Activated CD8-positive, alpha-beta T cell treated with anti-CD3 and anti-CD28 coated beads, Interleukin-2, amount 10 ng/mL, durations not matched to agents 7 days and 5 days (primary cell): ENCODE results near the gene KCNT1. TPM values are rescaled to one million over a fixed set of nuclear protein-coding genes. Genes with fewer than 3 reads are reported as not detected.
"Not testable (repeated sequence)": the region's sequence is repeated elsewhere in the genome, so short reads cannot be mapped to it uniquely, and the experiment has no call there.

ENCODE experiments used
- ATAC-seq: fragments of 150-1000 bp; cut with Tn5 transposase; one replicate; pipeline ENCODE4 v1.10.0; 2021; ENCODE audit warnings: moderate library complexity
- CTCF ChIA-PET: fragments of 350-600 bp; sonication (Branson Sonifier 250); formaldehyde crosslinking; loops from one replicate; lab custom pipeline; 2021; ENCODE audit warnings: antibody characterized with exemption; lab: Charles Lee
- POLR2A ChIA-PET: fragments of 350-600 bp; sonication (Branson Sonifier 250); formaldehyde crosslinking; loops from one replicate; lab custom pipeline; 2021; ENCODE audit warnings: antibody characterized with exemption; lab: Charles Lee
- DNase-seq: peaks from one replicate; pipeline ENCODE4 v3.0.0-alpha.2; 2020
- H3K27ac Mint-ChIP-seq: one replicate; pipeline ENCODE4 v1.8.0; 2021; ENCODE audit warnings: mild to moderate bottlenecking, mixed read lengths
- H3K27me3 Mint-ChIP-seq: one replicate; pipeline ENCODE4 v1.8.0; 2021; ENCODE audit warnings: low read depth, mixed read lengths
- H3K36me3 Mint-ChIP-seq: one replicate; pipeline ENCODE4 v1.8.0; 2021; ENCODE audit warnings: low read depth, mixed read lengths
- H3K4me1 Mint-ChIP-seq: one replicate; pipeline ENCODE4 v1.8.0; 2021; ENCODE audit warnings: low read depth, mixed read lengths
- H3K4me3 Mint-ChIP-seq: one replicate; pipeline ENCODE4 v1.8.0; 2021; ENCODE audit warnings: mild to moderate bottlenecking, mixed read lengths
- H3K9me3 Mint-ChIP-seq: one replicate; pipeline ENCODE4 v1.8.0; 2022; ENCODE audit warnings: mixed read lengths; ENCODE audit not compliant: insufficient read depth
- total RNA-seq, 2 experiments: library from RNA; stranded (reverse); gene quantifications; one replicate each; pipeline ENCODE4 v1.2.3, GENCODE V29; 2021

KCNT1 gene
- total RNA-seq, 2 experiments from 2014 or later, result not detected

DNA sequence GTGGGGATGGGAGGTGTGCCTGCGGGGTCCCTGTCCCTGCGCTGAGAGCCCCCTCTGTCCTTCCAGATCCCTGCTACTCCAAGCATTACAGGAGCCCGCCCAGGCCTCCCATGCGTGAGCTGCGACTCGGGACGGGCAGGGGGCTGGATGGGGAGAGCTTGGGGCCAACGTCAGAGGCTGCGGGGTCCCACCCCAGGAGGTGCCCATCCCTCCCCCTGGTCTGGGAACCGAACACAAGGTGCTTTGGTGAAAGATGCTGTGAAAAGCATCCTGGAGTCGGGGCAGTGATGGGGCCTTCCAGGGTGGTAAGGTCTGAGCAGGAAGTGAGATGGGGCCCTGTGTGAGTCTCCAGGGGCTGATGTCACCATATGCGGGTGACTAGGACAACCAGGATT lies 36.2 kb upstream of the KCNT1 start:
- ATAC-seq (no peak), DNase-seq (no peak)
- H3K4me1 Mint-ChIP-seq, result no peaks in the 10 kb centered on the region
- no peaks in the 10 kb centered on the region for H3K9me3 Mint-ChIP-seq
- POLR2A ChIA-PET, result no interaction called here
- no peaks in the 10 kb centered on the region for H3K36me3 Mint-ChIP-seq
- H3K27ac Mint-ChIP-seq, result no peak overlapping the region
- CTCF ChIA-PET, result no interaction called here
- H3K27me3 Mint-ChIP-seq, result no peaks in the 10 kb centered on the region
- H3K4me3 Mint-ChIP-seq, result no peak overlapping the region

DNA sequence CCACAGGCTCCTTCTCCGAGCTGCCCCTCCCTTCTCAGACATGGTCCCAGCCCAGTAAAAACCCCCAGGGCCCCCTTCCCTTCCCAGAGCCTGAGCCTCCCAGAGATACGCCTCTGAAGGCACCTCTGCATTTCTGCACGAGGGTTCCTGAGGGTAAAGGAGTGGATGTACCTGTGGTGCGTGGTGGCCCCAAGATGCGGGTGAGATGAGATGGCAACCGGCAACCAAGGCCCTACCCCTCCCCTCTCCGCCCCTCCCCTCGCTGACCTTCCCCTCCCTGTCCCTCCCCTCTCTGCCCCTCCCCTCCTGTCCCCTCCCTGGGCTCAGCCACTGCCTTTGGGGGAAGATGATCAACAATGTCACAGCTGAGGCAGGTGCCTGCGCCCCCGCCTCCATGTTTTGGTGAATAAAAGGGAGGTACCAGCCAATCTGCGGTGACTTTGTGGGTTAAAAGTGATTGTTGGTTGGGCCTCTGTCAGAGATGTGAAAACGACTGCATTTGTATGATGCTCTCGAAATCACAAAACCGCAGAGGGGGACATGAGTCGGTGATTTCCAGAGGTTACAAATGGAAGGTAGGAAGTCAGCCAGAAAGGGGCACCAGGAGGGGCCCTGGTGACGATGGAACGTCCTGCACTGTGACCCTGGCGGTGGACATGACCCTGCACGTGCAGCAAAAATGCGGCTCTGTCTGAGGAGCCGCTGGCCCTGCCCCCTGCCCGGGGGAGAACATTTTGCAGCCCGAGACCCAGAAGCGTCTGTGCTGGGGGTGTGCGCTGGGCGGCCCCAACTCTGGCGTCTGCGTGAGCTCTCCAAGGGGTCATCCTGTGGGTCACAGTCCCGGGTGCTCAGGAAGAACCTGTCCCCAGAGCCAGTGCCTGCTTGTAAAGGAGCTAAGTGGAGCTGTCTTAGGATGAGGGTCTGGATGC lies 35.2 kb upstream of the KCNT1 start:
- no peaks in the 10 kb centered on the region for H3K9me3 Mint-ChIP-seq

DNA sequence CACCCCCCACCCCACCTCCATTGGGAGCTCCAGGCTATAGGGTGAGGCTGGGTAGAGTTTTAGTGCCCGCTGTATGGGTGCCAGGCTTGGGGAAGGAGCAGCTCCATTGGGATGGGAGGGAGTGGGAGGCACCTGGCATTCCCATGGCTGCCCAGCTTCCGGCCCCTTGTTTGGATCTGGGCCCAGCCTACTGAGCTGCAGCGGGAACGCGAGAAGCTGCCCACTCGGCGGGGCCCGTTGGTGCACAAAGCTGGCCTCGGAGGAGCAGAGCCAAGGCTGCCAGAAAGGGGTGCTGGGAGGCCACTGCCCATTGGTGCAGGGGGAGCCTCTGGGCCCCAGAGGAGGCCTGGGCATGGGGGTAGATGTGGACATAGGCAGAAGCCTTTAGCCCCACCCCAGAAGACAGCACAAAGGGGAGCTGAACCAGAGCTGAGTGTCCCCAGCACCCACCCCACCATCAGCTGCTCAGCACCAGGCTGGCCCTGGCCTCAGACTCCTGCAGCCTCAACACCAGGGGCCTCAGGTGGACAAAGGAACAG lies 34.5 kb upstream of the KCNT1 start:
- no peaks in the 10 kb centered on the region for H3K9me3 Mint-ChIP-seq
- no peaks in the 10 kb centered on the region for H3K36me3 Mint-ChIP-seq
- no peak overlapping the region for H3K4me3 Mint-ChIP-seq
- ChIA-PET CTCF (no interaction called here), POLR2A (no interaction called here)
- ATAC-seq (no peak), DNase-seq (no peak)
- H3K27ac Mint-ChIP-seq, result no peak overlapping the region
- no peaks in the 10 kb centered on the region for H3K4me1 Mint-ChIP-seq
- H3K27me3 Mint-ChIP-seq, result no peaks in the 10 kb centered on the region

More for the DNA sequence above, 35.2 kb upstream of the KCNT1 start:
- DNase-seq (no peak), ATAC-seq (no peak)
- no peak overlapping the region for H3K27ac Mint-ChIP-seq
- ChIA-PET CTCF (no interaction called here), POLR2A (no interaction called here)
- no peak overlapping the region for H3K4me3 Mint-ChIP-seq
- H3K27me3 Mint-ChIP-seq, result no peaks in the 10 kb centered on the region
- H3K4me1 Mint-ChIP-seq, result no peaks in the 10 kb centered on the region
- H3K36me3 Mint-ChIP-seq, result no peaks in the 10 kb centered on the region

DNA sequence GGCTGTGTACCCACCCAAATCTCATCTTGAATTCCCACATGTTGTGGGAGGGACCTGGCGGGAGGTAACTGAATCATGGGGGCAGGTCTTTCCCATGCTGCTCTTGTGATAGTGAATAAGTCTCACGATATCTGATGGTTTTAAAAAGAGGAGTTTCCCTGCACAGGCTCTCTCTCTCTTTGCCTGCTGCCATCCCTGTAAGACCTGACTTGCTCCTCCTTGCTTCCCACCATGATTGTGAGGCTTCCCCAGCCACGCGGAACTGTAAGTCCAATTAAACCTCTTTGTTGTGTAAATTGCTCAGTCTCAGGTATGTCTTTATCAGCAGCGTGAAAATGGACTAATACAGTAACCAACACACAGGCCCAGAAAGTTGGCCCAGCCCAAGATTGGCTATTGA lies 33.0 kb upstream of the KCNT1 start:
- DNase-seq, H3K9me3 Mint-ChIP-seq, ATAC-seq, POLR2A ChIA-PET, CTCF ChIA-PET, H3K27ac Mint-ChIP-seq, H3K4me3 Mint-ChIP-seq, H3K27me3 Mint-ChIP-seq, H3K36me3 Mint-ChIP-seq, H3K4me1 Mint-ChIP-seq: not testable (repeated sequence)

DNA sequence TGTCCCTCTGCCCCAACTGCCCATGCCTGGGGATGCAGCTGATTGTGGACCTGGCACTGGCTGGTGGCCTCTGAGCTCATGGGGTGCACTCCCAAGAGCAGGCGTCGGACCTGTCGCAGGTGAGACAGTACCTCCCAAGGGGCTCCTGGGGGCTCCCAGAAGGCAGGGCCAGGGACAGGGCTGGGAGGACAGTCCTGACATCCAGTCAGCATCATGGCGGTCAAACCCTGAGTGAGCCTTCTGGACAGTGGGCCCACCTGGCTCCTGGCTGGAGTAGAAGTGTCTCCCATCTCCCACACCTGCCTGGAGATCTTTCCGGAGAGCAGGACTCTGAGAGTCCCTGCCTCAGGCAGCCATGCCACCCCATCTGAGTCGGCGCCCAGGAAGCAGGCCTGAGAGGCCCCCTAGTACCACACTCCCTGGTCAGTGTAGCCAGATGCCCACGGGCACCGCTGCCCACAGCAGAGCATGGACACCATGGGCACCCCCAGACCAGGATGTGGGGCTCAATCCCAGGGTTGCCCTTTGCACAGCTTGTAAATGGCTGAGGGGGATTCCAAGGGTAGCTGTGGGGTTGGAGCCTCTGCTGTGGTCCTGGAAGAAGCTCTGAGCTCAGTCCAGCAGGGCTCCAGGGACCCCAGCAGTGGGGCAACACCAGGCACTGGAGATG lies 32.2 kb upstream of the KCNT1 start:
- no peak for DNase-seq
- POLR2A ChIA-PET, result no interaction called here
- no peaks in the 10 kb centered on the region for H3K4me1 Mint-ChIP-seq
- no peaks in the 10 kb centered on the region for H3K27me3 Mint-ChIP-seq
- no peaks in the 10 kb centered on the region for H3K9me3 Mint-ChIP-seq
- no peak for ATAC-seq
- no peaks in the 10 kb centered on the region for H3K36me3 Mint-ChIP-seq
- H3K27ac Mint-ChIP-seq, result no peak overlapping the region
- CTCF ChIA-PET, result no interaction called here
- no peak overlapping the region for H3K4me3 Mint-ChIP-seq

DNA sequence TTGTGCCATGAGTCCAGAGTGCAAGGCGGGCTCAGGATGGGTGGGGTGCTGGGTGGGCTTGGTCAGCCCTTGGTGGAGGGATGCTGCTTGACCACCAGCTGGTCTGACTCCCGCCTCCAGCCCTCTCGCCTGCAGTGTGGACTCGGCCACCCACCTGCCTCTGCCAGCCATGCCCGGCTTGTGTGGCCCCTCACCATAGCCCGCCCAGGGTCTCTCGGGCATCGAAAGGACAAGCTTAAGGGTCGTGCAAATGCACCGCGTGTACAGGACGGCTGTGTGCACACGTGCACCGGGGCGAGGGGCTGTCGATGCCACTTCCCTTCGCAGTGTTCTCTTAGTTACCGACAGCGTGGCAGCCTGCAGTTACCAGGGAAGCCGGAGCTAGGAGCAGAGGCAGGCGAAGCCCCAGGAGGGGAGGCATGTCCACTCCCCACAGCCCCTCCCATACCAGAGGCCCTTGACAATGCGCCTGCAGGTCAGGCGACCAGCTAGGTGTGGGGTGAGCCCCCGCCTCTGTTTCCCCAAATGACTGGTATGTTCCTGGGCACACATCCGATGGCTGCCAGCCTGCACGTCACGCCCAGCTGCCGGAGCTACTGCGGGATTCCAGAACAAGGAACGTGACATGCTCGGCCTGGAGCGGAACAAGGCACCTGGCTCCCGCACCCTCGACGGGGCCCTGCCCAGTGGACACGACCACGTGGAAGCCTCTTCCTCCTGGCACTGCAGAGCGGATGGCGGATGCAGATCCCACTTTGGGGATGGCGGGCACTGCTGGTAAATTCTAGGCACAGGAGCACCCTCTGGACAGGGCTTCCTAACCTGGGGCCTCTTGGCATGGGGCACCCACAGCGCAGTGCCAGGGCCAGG lies 31.0 kb upstream of the KCNT1 start:
- no peaks in the 10 kb centered on the region for H3K36me3 Mint-ChIP-seq
- H3K9me3 Mint-ChIP-seq, result no peaks in the 10 kb centered on the region
- ATAC-seq, result no peak
- no peaks in the 10 kb centered on the region for H3K27me3 Mint-ChIP-seq
- H3K27ac Mint-ChIP-seq, result no peak overlapping the region
- no peak for DNase-seq
- no peak overlapping the region for H3K4me3 Mint-ChIP-seq
- ChIA-PET POLR2A (no interaction called here), CTCF (no interaction called here)
- no peaks in the 10 kb centered on the region for H3K4me1 Mint-ChIP-seq

DNA sequence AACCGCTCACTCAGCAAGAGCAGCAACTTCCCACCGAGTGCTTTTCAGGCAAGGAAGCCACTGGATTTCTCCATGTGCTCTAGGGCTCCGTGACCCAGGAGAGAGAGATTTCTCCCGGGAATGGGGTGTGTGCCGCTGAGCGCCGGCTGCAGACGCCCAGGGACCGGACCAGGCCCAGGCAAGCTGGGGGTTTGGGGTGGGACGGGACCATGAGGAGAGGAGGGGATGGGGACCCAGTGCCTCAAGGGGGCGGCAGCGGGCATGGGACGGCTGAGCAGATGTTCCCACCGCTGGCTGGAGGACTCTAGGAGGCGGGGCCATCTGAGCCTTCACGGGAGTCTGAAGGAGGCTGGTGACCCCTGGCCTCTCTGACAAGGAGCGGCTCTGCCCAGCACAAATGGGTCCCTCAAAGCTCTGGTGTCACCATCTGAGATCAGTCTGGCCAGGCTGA lies 30.4 kb upstream of the KCNT1 start:
- no peaks in the 10 kb centered on the region for H3K9me3 Mint-ChIP-seq
- no peak overlapping the region for H3K4me3 Mint-ChIP-seq
- ChIA-PET CTCF (no interaction called here), POLR2A (no interaction called here)
- H3K4me1 Mint-ChIP-seq, result no peaks in the 10 kb centered on the region
- no peak for ATAC-seq
- no peaks in the 10 kb centered on the region for H3K27me3 Mint-ChIP-seq
- no peaks in the 10 kb centered on the region for H3K36me3 Mint-ChIP-seq
- no peak overlapping the region for H3K27ac Mint-ChIP-seq
- DNase-seq, result no peak

DNA sequence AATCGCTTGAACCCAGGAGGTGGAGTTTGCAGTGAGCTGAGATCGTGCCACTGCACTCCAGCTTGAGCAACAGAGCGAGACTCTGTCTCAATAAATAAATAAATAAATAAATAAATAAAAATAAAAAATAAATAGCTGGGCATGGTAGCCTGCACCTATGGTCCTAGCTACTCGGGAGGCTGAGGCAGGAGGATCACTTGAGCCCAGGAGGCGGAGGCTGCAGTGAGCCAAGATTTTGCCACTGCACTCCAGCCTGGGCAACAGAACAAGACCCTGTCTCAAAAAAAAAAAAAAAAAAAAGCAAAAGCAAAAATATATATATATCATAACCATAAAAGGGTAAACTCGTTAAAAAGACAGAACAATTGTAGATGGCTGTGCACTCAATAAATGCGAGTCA lies 29.2 kb upstream of the KCNT1 start:
- DNase-seq, H3K27me3 Mint-ChIP-seq, H3K36me3 Mint-ChIP-seq, ATAC-seq, H3K27ac Mint-ChIP-seq, H3K4me1 Mint-ChIP-seq, H3K4me3 Mint-ChIP-seq, CTCF ChIA-PET, H3K9me3 Mint-ChIP-seq, POLR2A ChIA-PET: not testable (repeated sequence)

DNA sequence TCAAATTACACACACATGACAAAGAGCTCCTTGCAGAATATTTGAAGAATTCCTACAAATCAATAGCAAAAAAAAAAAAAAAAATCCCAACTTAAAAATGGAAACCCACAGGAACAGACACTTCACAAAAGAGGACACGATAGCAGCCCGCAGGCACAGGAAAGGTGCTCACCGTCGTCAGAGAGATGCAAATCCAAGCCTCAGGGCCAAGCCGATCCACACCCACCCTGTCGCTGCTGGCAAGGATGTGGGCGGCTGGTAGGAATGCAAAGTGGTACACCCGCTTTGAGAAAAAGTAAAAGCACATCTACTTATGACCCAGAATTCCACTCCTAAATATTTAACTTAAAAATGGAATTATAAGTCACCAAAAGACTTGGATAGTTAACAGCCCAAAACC lies 28.0 kb upstream of the KCNT1 start:
- no peak overlapping the region for H3K27ac Mint-ChIP-seq
- H3K4me3 Mint-ChIP-seq, result no peak overlapping the region
- no peak for DNase-seq
- CTCF ChIA-PET, result no interaction called here
- H3K27me3 Mint-ChIP-seq, result no peaks in the 10 kb centered on the region
- H3K4me1 Mint-ChIP-seq, result no peaks in the 10 kb centered on the region
- POLR2A ChIA-PET, result no interaction called here
- H3K9me3 Mint-ChIP-seq, result no peaks in the 10 kb centered on the region
- ATAC-seq, result no peak
- H3K36me3 Mint-ChIP-seq, result no peaks in the 10 kb centered on the region

DNA sequence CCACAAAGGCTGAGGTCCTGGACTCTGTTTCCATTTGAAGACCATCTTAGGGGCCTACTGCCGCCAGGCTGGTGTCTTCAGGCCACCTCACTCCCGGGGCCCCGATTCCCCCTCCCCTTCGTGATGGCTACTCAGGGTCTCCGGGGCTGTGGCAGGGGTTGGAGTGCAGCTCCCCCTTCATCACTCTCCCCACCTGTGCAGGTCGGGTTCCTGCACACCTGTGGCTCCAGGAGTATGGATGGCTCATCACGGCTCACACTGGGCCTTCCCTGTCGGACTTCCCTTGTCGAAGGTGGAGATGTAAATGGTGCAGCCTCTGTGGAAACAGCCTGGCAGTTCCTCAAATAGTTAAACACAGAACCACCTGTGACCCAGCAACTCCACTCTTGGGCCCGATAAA lies 27.0 kb upstream of the KCNT1 start:
- Mint-ChIP-seq H3K27me3 (no peaks in the 10 kb centered on the region), H3K4me1 (no peaks in the 10 kb centered on the region), H3K36me3 (no peaks in the 10 kb centered on the region), H3K27ac (no peak overlapping the region), H3K4me3 (no peak overlapping the region), H3K9me3 (no peaks in the 10 kb centered on the region)
- DNase-seq, result no peak
- ChIA-PET CTCF (no interaction called here), POLR2A (no interaction called here)
- ATAC-seq, result no peak

DNA sequence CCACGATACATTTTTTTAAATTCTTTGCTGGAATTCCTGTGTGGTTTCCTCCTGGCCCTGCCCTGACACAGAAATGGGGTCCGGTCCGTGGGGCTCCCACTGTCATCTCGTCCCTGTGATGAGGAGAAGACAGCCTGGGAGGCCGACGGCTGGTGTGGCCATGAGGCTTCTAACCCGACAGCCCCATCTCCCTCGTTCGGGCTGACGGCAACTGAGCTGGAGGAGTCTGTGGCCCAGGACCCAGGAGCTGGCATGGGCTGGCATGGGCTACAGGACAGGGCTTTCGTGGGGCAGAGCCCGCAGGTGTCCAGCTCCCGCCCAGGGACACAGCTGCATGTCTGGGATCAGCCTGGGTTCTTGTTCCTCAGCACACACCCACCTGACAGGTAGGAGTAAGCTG lies 25.1 kb upstream of the KCNT1 start:
- Mint-ChIP-seq H3K4me1 (no peaks in the 10 kb centered on the region), H3K27me3 (no peaks in the 10 kb centered on the region), H3K9me3 (no peaks in the 10 kb centered on the region), H3K36me3 (no peaks in the 10 kb centered on the region), H3K27ac (no peak overlapping the region), H3K4me3 (no peak overlapping the region)
- ATAC-seq (no peak), DNase-seq (no peak)
- POLR2A ChIA-PET, result no interaction called here
- CTCF ChIA-PET, result no interaction called here
